Islet of Langerhans (tissue), 1 donor: ENCODE data around the gene LTB.

Experiments
- FAIRE-seq: peaks from one replicate; lab custom pipeline; 2011; peaks lifted over from hg19 to GRCh38; lab: Jason Lieb, UNC

Gene LTB

GRCh38 chr6:31546958-31547726 lies 35.1 kb downstream of the LTB start, which contains the start of gene NFKBIL1:
Gene NFKBIL1 (plus strand): TSS chr6:31547608. CDS start chr6:31547695, 87 bp downstream.
- FAIRE-seq = peak; percentile 77

- FAIRE-seq = no peak
Observed at GRCh38 chr6:31546339-31546957, 35.8 kb downstream of the LTB start, which contains the start of gene ATP6V1G2. Gene ATP6V1G2 (minus strand): TSS chr6:31546608. CDS start chr6:31546559, 49 bp downstream.

GRCh38 chr6:31545291-31545690 lies 36.9 kb downstream of the LTB start:
- no peak for FAIRE-seq

- FAIRE-seq = no peak
Observed at GRCh38 chr6:31544676-31545075, 37.5 kb downstream of the LTB start.

GRCh38 chr6:31543639-31544038 lies 38.6 kb downstream of the LTB start:
- FAIRE-seq = no peak

GRCh38 chr6:31541658-31542521 lies 40.3 kb downstream of the LTB start, which contains the start of gene DDX39B:
Gene DDX39B (minus strand): TSS chr6:31542003. CDS start chr6:31540532, 1,471 bp downstream.
- FAIRE-seq = no peak

- no peak for FAIRE-seq
Observed at GRCh38 chr6:31541059-31541657, 41.1 kb downstream of the LTB start.

- no peak for FAIRE-seq
Observed at GRCh38 chr6:31540640-31541039, 41.6 kb downstream of the LTB start.

- FAIRE-seq = no peak
Observed at GRCh38 chr6:31538805-31539400, 43.3 kb downstream of the LTB start.

GRCh38 chr6:31535538-31536324 lies 46.5 kb downstream of the LTB start:
- no peak for FAIRE-seq

GRCh38 chr6:31534521-31535040 lies 47.6 kb downstream of the LTB start:
- FAIRE-seq = no peak

- no peak for FAIRE-seq
Observed at GRCh38 chr6:31534011-31534410, 48.2 kb downstream of the LTB start.

GRCh38 chr6:31533455-31533841 lies 48.8 kb downstream of the LTB start:
- FAIRE-seq = no peak

- FAIRE-seq = no peak
Observed at GRCh38 chr6:31532644-31533454, 49.4 kb downstream of the LTB start.

- FAIRE-seq = no peak
Observed at GRCh38 chr6:31531771-31532643, 50.2 kb downstream of the LTB start.

GRCh38 chr6:31531162-31531561 lies 51.1 kb downstream of the LTB start:
- FAIRE-seq = no peak

GRCh38 chr6:31530659-31531058 lies 51.6 kb downstream of the LTB start:
- FAIRE-seq = no peak
